ENCODE data around the gene NCK2. TPM values are rescaled to one million over a fixed set of nuclear protein-coding genes. Genes with fewer than 3 reads are reported as not detected.

Gene NCK2
- polyA plus RNA-seq, 1 of the 3 experiments (the other 2 are of a cell fraction): 42.8 TPM

- no peaks in the 10 kb centered on the region for H3K27me3 ChIP-seq (ENCODE audit: insufficient read depth)
- H3K79me2 ChIP-seq (ENCODE audit: insufficient read depth): peaks cover 35% of the 10 kb centered on the region; the same call in 1 of the 2 replicates
- peaks cover 8% of the 10 kb centered on the region for H3F3A ChIP-seq (replicated peaks; ENCODE audit: insufficient read depth)
- TF ChIP-seq ELF1 (IDR thresholded peaks at IDR 0.05) (no peak), EP300 (IDR thresholded peaks at IDR 0.05; ENCODE audit: borderline replicate concordance in 1 of 2, low read depth in 1 of 2, low read length in 1 of 2) (no peak), RCOR1 (IDR thresholded peaks at IDR 0.05; ENCODE audit: low read length) (no peak), EZH2phosphoT487 (IDR thresholded peaks at IDR 0.05; ENCODE audit: borderline replicate concordance, low read depth) (no peak), USF2 (IDR thresholded peaks at IDR 0.05; ENCODE audit: borderline replicate concordance, low read depth, low read length) (no peak)
- H3K27ac ChIP-seq (ENCODE audit: low read depth in 2 of 2, low read length in 1 of 2): no peak overlapping the region
- no peak overlapping the region for H3K4me3 ChIP-seq (ENCODE audit: low read depth in 2 of 2, low read length in 1 of 2)
- H3K36me3 ChIP-seq (replicated peaks in 1 of 2; ENCODE audit: control insufficient read depth in 1 of 2, insufficient read depth in 2 of 2, low read length in 1 of 2): no peaks in the 10 kb centered on the region
- ChIA-PET CTCF (no interaction called here), POLR2A (no interaction called here)
- no peak overlapping the region for H2AFZ ChIP-seq (ENCODE audit: low read depth)
- H3K9ac ChIP-seq: no peak overlapping the region
- no peaks in the 10 kb centered on the region for H3K9me2 ChIP-seq
- DNase-seq: no peak
- H4K20me1 ChIP-seq (ENCODE audit: insufficient read depth): peaks cover 45% of the 10 kb centered on the region
- no peak overlapping the region for H3K4me2 ChIP-seq
- 97% methylated on average over 13 of the region's 13 CpGs for WGBS (ENCODE audit: low lambda C conversion rate)
- H3K9me3 ChIP-seq: no peaks in the 10 kb centered on the region
- H3K4me1 ChIP-seq (ENCODE audit: control insufficient read depth in 1 of 2, insufficient read depth in 2 of 2, low read depth in 1 of 2, low read length in 1 of 2): peaks cover 18 to 40% of the 10 kb centered on the region in 2 experiments; a peak in 3 of 4 replicates
These were observed 124.6 kb downstream of the NCK2 start for GRCh38 chr2:105869341-105869740.

- no peak overlapping the region for H3K4me3 ChIP-seq (ENCODE audit: low read depth in 2 of 2, low read length in 1 of 2)
- DNase-seq: no peak
- H3K27ac ChIP-seq (ENCODE audit: low read depth in 2 of 2, low read length in 1 of 2): no peak overlapping the region; a peak in 1 of 4 replicates
- H3K79me2 ChIP-seq (ENCODE audit: insufficient read depth): peaks cover 33% of the 10 kb centered on the region; the same call in 1 of the 2 replicates
- CTCF ChIA-PET: interaction anchor here (2.0 kb wide), 1 partner anchor 13 kb away, joined by 4 read pairs; no protein-coding TSS in a partner anchor
- no peak overlapping the region for H2AFZ ChIP-seq (ENCODE audit: low read depth)
- H3K9me2 ChIP-seq: no peaks in the 10 kb centered on the region
- H3K9me3 ChIP-seq: no peaks in the 10 kb centered on the region
- no peaks in the 10 kb centered on the region for H3K27me3 ChIP-seq (ENCODE audit: insufficient read depth)
- POLR2A ChIA-PET: no interaction called here
- peaks cover 18 to 39% of the 10 kb centered on the region in 2 experiments; a peak in 3 of 4 replicates for H3K4me1 ChIP-seq (ENCODE audit: control insufficient read depth in 1 of 2, insufficient read depth in 2 of 2, low read depth in 1 of 2, low read length in 1 of 2)
- peaks cover 8% of the 10 kb centered on the region for H3F3A ChIP-seq (replicated peaks; ENCODE audit: insufficient read depth)
- H3K36me3 ChIP-seq (replicated peaks in 1 of 2; ENCODE audit: control insufficient read depth in 1 of 2, insufficient read depth in 2 of 2, low read length in 1 of 2): no peaks in the 10 kb centered on the region
- TF ChIP-seq NFIC (IDR thresholded peaks at IDR 0.05; ENCODE audit: borderline replicate concordance) (no peak), RFX5 (IDR thresholded peaks at IDR 0.05; ENCODE audit: low read length) (no peak), CTCF (IDR thresholded peaks at IDR 0.05) (no peak), MXI1 (IDR thresholded peaks at IDR 0.05; ENCODE audit: low read depth, low read length) (no peak), RCOR1 (IDR thresholded peaks at IDR 0.05; ENCODE audit: low read length) (no peak), RXRA (IDR thresholded peaks at IDR 0.05; ENCODE audit: borderline replicate concordance, low read depth) (no peak), NRF1 (IDR thresholded peaks at IDR 0.05; ENCODE audit: low read depth, low read length) (no peak), GATA2 (CRISPR knock-in tag; IDR thresholded peaks at IDR 0.05) (no peak), JUND (IDR thresholded peaks at IDR 0.05) (no peak), EZH2phosphoT487 (IDR thresholded peaks at IDR 0.05; ENCODE audit: borderline replicate concordance, low read depth) (no peak), USF2 (IDR thresholded peaks at IDR 0.05; ENCODE audit: borderline replicate concordance, low read depth, low read length) (no peak), ZBTB33 (IDR thresholded peaks at IDR 0.05; ENCODE audit: borderline replicate concordance, low read depth) (no peak), FOSL2 (IDR thresholded peaks at IDR 0.05; ENCODE audit: borderline replicate concordance, low read depth) (no peak), TCF12 (IDR thresholded peaks at IDR 0.05) (no peak), PBX3 (IDR thresholded peaks at IDR 0.05) (no peak), FOXM1 (IDR thresholded peaks at IDR 0.05; ENCODE audit: low read depth) (no peak)
- no peak overlapping the region for H3K4me2 ChIP-seq
- WGBS (ENCODE audit: low lambda C conversion rate): 100% methylated on average over 1 of the region's 4 CpGs
- peaks cover 40% of the 10 kb centered on the region for H4K20me1 ChIP-seq (ENCODE audit: insufficient read depth)
- H3K9ac ChIP-seq: no peak overlapping the region
These were observed 125.3 kb downstream of the NCK2 start for GRCh38 chr2:105870062-105870461.

Data from SK-N-SH (cell line).